ENCODE data around the gene MAP3K20. TPM values are rescaled to one million over a fixed set of nuclear protein-coding genes. Genes with fewer than 3 reads are reported as not detected.
A peak's percentile ranks its signal among the peaks of the same experiment; 100 is the strongest.

MAP3K20 gene
- total and polyA plus RNA-seq, 2 of the 4 experiments (the other 2 are of a cell fraction): 27.5 to 84.4 TPM

DNA sequence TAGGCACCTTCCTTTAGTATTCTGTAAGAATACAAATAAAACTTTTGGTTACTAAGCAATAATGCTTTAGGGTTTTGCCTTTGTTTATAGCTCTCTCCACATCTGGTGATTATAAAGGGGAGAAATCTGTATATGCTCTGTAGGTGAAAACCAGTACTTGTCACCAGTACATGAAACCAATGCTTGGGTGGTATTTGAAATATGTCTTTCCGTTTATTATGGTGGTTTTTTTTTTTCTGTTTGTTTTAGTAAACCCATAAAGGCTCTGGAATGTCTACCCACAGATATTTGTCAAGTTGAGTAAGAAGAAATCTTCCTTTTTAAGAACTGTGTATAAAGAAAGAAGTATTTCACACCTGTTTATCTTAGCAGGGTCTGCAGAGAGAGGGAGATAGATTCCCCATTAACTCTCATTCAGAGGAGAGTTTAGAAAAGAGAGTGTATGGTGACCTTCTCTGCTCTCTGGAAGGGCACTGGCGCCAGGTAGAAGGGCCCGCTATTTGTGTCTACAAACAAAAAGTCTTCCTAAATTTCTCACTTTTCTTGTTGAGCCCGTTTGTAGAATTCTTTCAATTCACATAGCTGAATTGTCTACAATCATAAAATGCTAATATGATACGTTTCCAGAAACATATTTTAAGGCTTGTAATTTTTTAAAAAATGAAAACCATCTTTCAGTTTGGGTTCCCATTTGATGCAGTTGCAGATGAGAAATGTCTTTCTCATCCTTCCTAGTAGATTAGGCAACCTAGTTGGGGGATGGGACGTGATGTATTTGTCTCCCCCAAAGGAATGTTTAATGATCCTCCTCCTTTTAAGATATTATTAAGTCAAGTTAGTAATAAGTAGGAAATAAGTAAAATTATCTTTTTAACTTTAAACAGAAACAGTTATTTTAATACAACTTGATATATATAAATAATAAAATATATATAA, 33.9 kb downstream of the MAP3K20 start:
- Histone ChIP-seq H3K9me3 (ENCODE audit: control insufficient read depth, insufficient read depth, low read length) (no peaks in the 10 kb centered on the region), H3K4me1 (ENCODE audit: control insufficient read depth, insufficient read depth, low read length) (peaks cover 9% of the 10 kb centered on the region), H2AK9ac (replicated peaks; ENCODE audit: low read depth, low read length, poor library complexity) (no peak overlapping the region), H2BK120ac (ENCODE audit: low read depth, low read length) (peak overlapping the region; percentile 54), H2BK5ac (ENCODE audit: low read depth, low read length, poor library complexity, severe bottlenecking) (peak overlapping the region; percentile 94), H3K18ac (ENCODE audit: low read depth, low read length) (peak overlapping the region; percentile 83; the same call in 1 of the 2 replicates), H4K20me1 (ENCODE audit: insufficient read depth, low read length) (peaks cover 5% of the 10 kb centered on the region; the same call in 1 of the 2 replicates), H2BK15ac (ENCODE audit: low read depth, low read length) (no peak overlapping the region), H2AFZ (replicated peaks; ENCODE audit: low read length, poor library complexity) (no peak overlapping the region), H3K27me3 (ENCODE audit: control insufficient read depth, insufficient read depth, low read length) (no peaks in the 10 kb centered on the region), H4K5ac (ENCODE audit: low read depth, low read length) (peak overlapping the region; percentile 70; the same call in 1 of the 2 replicates), H3K36me3 (ENCODE audit: control insufficient read depth, insufficient read depth, low read length) (no peaks in the 10 kb centered on the region), H3K56ac (ENCODE audit: extremely low read depth, insufficient read depth, low read length) (no peak overlapping the region), H3K4ac (ENCODE audit: low read depth, low read length) (peak overlapping the region; percentile 61; the same call in 1 of the 2 replicates), H3K23ac (ENCODE audit: low read depth, low read length) (no peak overlapping the region), H4K8ac (ENCODE audit: low read depth in 2 of 2, low read length in 2 of 2) (peak overlapping the region in 1 of 2 experiments; percentile 52; a peak in 2 of 4 replicates), H3K27ac (ENCODE audit: insufficient read depth, low read length) (peak overlapping the region; percentile 77; the same call in 1 of the 2 replicates), H3K9ac (ENCODE audit: low read depth, low read length) (no peak overlapping the region), H3K14ac (replicated peaks; ENCODE audit: low read depth, low read length) (peak overlapping the region; percentile 31; the same call in 1 of the 2 replicates), H3K9me1 (ENCODE audit: insufficient read depth, low read length) (peaks cover 8% of the 10 kb centered on the region), H4K91ac (ENCODE audit: insufficient read depth, low read depth, low read length) (no peak overlapping the region), H3K79me1 (ENCODE audit: low read depth in 1 of 2, low read length in 2 of 2) (peaks cover 24 to 56% of the 10 kb centered on the region in 2 experiments), H3K4me3 (ENCODE audit: insufficient read depth, low read depth, low read length) (no peak overlapping the region), H3K4me2 (ENCODE audit: low read depth, low read length) (peak overlapping the region; percentile 88), H2AK5ac (ENCODE audit: low read depth, low read length) (no peak overlapping the region), H2BK20ac (ENCODE audit: low read depth, low read length) (peak overlapping the region; percentile 75; the same call in 1 of the 2 replicates)
- dilution Hi-C loops (cut with HindIII; ENCODE audit: low sequenced_read_pairs, unreplicated experiment): no loop called here
- POLR2A ChIA-PET (ENCODE audit: unreplicated experiment): no interaction called here
- WGBS, 2 experiments (ENCODE audit: extremely low coverage in 2 of 2, insufficient read length in 1 of 2): no CpG with 5 or more reads among the region's 6 CpGs
- no TSS peak for BruUV-seq (replicated peaks)
- peak; percentile 89 for DNase-seq
- CTCF ChIA-PET: interaction anchor here (1.0 to 1.1 kb wide), 2 partner anchors 18 to 101 kb away, joined by 3 read pairs; no protein-coding TSS in a partner anchor
- intact Hi-C loops (cut with micrococcal nuclease): loop anchor here (1.0 to 5.0 kb wide), 3 partner anchors 29 to 1293 kb away; no protein-coding TSS in a partner anchor
- in situ Hi-C loops (cut with MboI; ENCODE audit: low sequenced_read_pairs): no loop called here
- ATAC-seq (ENCODE audit: low read depth): peak; percentile 84
- TF ChIP-seq, protein P1, sequence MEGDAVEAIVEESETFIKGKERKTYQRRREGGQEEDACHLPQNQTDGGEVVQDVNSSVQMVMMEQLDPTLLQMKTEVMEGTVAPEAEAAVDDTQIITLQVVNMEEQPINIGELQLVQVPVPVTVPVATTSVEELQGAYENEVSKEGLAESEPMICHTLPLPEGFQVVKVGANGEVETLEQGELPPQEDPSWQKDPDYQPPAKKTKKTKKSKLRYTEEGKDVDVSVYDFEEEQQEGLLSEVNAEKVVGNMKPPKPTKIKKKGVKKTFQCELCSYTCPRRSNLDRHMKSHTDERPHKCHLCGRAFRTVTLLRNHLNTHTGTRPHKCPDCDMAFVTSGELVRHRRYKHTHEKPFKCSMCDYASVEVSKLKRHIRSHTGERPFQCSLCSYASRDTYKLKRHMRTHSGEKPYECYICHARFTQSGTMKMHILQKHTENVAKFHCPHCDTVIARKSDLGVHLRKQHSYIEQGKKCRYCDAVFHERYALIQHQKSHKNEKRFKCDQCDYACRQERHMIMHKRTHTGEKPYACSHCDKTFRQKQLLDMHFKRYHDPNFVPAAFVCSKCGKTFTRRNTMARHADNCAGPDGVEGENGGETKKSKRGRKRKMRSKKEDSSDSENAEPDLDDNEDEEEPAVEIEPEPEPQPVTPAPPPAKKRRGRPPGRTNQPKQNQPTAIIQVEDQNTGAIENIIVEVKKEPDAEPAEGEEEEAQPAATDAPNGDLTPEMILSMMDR (conservative IDR thresholded peaks at IDR 0.05; ENCODE audit: low read depth, low read length): no peak
- TF ChIP-seq BHLHE40 (IDR thresholded peaks at IDR 0.05; ENCODE audit: low read depth, low read length) (0 out of 2 replicates have a peak, but pooled peaks have one; percentile 9), NFE2L2 (IDR thresholded peaks at IDR 0.05; ENCODE audit: low read depth, low read length) (no peak), RAD21 (IDR thresholded peaks at IDR 0.05; ENCODE audit: low read length) (no peak), MAZ (IDR thresholded peaks at IDR 0.05; ENCODE audit: borderline replicate concordance, low read depth, low read length) (no peak), CEBPB (IDR thresholded peaks at IDR 0.05; ENCODE audit: low read depth, low read length) (peak; percentile 74), MAFK (IDR thresholded peaks at IDR 0.05; ENCODE audit: low read depth, low read length) (0 out of 2 replicates have a peak, but pooled peaks have one; percentile 7), RFX5 (IDR thresholded peaks at IDR 0.05; ENCODE audit: low read depth, low read length) (no peak), CHD1 (IDR thresholded peaks at IDR 0.05; ENCODE audit: low read depth, low read length) (no peak), MXI1 (IDR thresholded peaks at IDR 0.05; ENCODE audit: borderline replicate concordance, low read depth, low read length) (no peak), POLR2A (IDR thresholded peaks at IDR 0.05; ENCODE audit: low read depth, low read length) (no peak), RCOR1 (IDR thresholded peaks at IDR 0.05; ENCODE audit: insufficient replicate concordance, low read length) (no peak), SMC3 (IDR thresholded peaks at IDR 0.05; ENCODE audit: low read depth, low read length) (no peak)
- TF ChIP-seq, protein P2, sequence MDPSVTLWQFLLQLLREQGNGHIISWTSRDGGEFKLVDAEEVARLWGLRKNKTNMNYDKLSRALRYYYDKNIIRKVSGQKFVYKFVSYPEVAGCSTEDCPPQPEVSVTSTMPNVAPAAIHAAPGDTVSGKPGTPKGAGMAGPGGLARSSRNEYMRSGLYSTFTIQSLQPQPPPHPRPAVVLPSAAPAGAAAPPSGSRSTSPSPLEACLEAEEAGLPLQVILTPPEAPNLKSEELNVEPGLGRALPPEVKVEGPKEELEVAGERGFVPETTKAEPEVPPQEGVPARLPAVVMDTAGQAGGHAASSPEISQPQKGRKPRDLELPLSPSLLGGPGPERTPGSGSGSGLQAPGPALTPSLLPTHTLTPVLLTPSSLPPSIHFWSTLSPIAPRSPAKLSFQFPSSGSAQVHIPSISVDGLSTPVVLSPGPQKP (IDR thresholded peaks at IDR 0.05; ENCODE audit: borderline replicate concordance, low read depth, low read length): no peak
